GM19193 (cell line): ENCODE measurements around the gene TRNAU1AP.
A peak's percentile ranks its signal among the peaks of the same experiment; 100 is the strongest.

Experiments
- POLR2A ChIP-seq: IDR thresholded peaks from 4 replicates; pipeline ENCODE4 v1.6.1; 2011; ENCODE audit not compliant: insufficient read depth, insufficient read length; ENCODE audit errors: extremely low read depth

TRNAU1AP gene

DNA sequence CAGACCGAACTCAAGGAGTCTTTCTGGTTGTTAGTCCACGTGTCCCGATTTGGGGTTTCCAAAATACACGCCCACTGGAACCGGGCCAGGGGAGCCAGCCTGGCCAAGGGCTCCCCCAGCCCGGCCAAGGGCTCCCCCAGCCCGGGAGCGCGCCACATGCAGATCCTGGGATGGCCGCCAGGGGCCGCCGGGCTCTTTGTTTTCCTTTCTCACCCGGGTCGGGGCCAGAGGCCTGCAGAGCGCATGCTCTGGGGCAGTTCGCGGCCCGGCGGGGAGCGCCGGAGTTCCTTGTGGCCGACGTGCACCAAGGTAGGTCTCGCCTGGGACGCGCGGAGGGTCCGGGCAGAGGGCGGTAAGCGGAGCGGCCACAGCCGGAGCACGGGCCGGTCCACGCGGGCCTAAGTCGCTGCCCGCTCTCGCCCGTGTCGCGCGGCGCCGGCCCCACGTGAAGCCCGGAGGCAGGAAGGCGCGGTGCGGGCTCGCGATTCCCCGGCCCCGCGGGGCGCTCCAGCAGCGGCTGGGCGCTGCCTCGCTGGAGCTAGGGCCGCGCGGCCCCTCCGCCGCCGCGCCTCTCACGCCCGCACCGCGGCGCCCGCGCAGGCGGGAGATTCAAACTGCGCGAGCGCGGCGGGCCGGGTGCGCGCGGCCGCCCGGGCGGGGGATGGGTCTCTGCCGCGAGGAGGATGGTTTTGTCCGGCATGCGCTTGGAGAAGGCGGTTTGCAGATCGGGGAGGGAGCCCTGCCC lies 34.7 kb upstream of the TRNAU1AP start:
- peak; percentile 76 for TF ChIP-seq POLR2A

DNA sequence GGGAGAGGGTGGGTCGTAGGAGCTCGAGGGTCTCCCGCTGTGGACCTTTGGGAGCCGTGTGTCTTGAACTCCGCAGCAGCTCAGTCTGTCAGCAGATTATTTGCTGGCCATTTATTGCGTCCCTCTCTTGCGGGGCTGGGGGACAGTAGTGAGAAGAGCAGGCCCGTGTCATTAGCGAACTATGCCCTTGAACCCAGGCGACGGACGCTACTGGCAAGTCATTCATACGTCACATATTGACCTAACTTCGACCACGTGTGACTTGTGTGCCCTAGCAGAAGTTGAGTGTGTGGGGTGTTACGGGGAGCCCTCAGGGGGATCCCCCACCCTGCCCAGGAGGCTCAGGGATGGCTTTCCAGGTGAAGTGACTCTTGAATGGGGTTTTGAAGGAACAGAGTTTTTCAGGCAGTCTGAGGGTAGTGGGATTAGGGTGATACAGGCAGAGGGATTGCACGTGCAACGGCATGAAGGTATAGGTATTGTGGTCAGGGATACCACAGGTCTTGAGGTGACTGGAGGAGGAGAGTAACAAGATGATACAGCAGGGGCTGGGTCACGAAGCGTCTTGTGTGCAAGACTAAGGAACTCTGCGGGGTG lies 34.0 kb upstream of the TRNAU1AP start:
- no peak for TF ChIP-seq POLR2A

DNA sequence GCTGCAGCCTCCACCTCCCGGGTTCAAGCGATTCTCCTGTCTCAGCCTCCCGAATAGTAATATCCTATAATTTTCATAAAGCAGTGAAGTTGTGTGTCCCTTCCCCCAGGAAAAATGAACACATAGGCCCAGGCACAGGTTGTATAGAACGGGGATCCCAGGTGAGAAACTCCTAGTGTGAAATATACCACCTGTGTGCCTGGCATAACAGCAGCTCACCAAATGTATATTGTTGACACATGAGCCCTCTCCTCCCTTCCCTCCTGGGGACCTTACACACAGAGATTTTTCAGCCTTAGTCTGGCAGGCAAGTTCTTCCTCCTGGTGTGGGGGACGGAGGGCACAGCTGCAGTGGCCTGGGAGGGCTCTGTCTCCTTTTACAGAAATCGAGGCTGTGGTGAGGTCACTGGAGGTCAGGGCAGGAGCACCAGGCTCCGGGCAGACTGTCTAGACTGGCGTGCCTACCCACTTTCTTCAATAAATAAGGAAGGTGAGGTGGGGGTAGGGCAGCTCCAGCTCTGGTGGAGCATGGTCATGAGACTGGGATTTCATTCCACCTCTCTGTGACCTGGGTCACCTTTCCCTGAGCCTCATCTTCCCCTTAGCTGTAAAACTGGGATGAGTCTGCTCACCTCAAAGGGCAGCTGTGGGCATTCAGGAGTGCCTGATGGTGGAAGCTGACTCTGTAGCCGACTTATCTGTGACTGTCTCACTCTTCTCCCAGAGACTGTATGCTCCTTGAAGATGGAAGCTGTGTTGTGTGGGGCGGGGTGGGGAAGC lies 32.7 kb upstream of the TRNAU1AP start:
- no peak for TF ChIP-seq POLR2A

DNA sequence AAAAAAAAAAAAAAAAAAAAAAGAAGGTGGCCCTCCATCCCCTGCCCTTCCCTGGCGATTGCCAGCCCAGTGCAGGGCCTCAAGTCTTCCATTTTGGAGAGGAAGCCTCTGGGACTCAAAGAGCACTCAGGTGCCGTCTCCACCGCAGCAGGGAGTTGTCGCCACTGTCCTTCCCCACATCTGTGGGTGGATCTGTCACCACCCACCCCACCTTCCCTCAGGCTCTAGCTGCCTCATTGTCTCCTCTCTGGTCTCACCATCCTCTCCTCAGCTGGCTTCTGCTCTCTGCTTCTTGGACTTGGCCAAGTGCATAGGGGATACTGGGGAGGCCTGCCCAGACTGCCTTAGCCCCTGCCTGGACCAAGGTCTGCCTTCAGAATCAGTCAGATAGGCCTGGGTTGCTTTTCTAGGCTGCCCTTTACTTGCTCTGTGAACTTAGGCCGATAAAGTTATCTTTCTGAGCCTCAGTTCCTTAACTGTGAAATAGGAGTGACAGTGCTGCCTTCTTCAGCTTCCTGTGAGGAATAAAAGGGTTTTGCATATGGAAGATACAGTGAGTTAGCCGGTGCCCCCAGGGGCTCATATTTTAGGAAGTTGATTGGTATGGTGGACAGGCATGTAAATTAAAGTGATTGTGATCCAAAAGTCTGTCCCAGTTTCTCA lies 31.3 kb upstream of the TRNAU1AP start:
- TF ChIP-seq POLR2A: no peak

DNA sequence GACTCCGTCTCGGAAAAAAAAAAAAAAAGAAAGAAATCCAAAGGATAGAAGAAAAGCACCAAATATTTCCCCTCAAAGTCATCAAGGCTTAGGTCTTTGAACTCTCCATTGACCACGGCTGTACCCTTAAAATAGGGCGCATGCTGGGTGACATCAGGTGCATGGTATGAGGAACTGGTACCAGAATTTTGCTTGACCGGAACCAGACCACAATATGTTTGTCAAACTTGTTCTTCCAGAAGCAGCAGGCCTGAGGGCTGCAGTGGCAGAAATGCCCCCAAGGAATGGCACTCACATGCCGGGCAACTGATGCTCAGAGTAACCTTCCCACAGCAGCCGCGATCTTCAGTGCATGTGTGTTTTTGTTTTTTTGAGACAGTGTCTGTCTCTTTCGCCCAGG lies 26.0 kb upstream of the TRNAU1AP start:
- no peak for TF ChIP-seq POLR2A

DNA sequence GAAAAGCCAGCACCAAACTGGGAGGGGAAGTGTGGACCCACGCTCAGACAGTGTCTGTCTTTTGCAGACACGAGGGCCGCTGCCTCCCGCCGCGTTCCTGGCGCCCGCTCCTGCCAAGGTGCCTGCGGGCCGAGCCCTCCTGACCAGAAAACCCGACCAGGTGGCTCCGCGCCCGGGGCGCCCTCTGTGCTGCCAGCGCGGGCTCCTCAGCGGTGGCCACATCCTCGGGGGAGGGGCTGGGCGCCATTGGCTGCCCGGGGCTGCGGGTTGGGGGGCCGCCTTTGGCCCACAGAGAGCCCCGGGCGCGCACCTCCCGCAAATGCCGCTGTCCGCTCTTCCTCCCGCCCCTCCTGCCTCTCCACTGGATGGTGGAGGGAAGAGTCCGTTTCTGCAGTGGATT lies 22.4 kb upstream of the TRNAU1AP start:
- no peak for TF ChIP-seq POLR2A

DNA sequence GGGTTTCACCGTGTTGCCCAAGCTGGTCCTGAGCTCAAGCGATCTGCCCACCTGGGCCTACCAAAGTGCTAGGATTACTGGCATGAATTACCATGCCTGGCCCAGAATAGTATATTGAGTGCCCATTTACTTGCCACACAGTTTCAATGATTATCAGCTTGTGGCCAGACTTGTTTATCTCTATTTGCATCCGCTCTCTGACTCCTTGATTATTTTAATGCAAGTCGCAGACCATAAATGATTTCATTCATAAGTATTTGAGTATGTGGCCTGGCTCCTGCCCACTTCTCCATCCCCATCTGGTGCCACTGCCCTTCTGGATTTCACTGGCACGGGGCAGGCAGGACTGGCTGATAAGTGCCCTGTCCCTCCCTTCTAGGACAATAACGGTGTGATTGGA lies 18.2 kb upstream of the TRNAU1AP start:
- TF ChIP-seq POLR2A: no peak

DNA sequence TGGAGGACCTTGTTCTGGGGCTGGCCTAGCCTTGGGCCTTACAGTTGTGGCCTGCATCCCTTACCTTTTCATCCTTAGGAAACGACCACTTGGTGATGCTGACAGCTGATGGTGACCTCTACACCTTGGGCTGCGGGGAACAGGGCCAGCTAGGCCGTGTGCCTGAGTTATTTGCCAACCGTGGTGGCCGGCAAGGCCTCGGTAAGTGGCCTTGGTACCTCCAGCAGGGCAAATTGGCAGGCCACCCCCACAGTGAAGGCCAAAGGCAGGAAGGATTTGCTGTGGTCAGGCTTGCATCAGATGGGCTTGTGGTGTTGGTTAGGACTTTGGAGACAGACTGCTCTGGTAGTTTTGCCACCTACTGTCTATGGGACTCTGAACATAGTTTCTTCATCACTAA lies 17.7 kb upstream of the TRNAU1AP start:
- no peak for TF ChIP-seq POLR2A

DNA sequence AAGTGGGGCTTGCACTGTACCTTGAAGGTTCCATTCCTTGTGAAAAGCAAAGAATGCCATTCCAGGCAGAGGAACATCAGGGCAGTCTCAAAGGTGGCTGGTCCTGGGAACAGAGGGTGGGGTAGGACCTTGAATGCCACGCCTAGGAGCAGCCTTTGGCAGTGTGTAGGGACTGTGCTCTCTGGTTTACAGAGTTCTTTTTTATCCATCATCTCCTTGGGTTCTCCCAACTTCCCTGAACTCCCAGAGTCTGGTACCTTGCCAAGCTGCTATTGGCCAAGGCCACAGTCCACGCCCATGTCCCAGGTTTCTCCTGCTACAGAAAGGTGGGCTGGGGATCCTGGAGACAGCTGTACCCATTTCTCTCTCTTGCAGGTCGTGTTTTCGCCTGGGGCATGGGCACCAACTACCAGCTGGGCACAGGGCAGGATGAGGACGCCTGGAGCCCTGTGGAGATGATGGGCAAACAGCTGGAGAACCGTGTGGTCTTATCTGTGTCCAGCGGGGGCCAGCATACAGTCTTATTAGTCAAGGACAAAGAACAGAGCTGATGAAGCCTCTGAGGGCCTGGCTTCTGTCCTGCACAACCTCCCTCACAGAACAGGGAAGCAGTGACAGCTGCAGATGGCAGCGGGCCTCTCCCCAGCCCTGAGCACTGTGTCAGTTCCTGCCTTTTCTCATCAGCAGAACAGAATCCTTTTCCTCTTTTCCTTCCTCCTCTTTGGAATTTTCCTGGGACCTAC lies 15.3 kb upstream of the TRNAU1AP start:
- TF ChIP-seq POLR2A: no peak

DNA sequence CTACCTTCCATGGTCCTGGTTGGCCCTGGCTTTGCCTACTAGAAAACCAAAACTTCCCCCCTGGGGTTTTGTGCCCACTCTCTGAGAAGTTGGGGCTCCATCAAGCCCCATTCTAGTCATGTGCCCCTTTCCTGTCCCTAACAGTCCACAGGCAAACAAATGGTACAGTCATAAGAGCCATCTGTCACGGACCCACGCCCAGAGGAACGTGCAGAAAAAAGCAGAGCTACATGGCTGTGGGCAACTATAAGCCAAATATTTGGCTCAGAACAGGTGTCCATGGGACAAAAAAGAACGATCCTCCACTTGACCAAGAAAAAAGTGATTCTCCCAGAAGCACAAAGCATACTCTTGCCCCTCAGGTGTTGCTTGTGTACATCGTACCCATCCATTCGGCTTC lies 14.6 kb upstream of the TRNAU1AP start:
- TF ChIP-seq POLR2A: no peak

DNA sequence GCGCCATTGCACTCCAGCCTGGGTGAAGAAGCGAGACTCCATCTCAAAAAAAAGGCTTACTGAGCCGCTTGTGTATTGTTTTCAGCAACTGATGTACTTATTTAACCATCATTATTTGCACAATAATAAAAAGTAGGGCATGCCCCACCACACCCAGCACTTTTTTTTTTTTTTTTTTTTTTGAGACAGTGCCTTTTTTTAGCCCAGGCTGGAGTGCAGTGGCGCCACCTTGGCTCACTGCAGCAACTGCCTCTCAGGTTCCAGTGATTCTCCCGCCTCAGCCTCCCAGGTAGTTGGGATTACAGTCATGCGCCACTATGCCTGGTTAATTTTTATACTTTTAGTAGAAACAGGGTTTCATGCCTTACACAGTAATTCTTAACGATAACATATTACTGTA lies 12.2 kb upstream of the TRNAU1AP start:
- TF ChIP-seq POLR2A: no peak

DNA sequence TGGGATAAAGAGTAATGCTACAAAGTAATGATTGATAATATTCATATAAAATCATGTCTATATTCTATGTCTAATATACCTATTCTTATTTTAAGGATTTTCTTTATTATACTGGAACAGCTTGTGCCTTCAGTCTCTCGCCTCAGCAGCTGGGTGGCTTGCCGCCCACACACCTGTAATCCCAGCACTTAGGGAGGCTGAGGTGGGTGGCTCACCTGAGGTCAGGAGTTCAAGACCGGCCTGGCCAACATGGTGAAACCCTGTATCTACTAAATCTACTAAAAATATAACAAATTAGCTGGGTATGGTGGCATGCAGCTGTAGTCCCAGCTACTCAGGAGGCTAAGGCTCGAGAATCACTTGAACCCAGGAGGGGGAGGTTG lies 7.6 kb upstream of the TRNAU1AP start:
- no peak for TF ChIP-seq POLR2A

DNA sequence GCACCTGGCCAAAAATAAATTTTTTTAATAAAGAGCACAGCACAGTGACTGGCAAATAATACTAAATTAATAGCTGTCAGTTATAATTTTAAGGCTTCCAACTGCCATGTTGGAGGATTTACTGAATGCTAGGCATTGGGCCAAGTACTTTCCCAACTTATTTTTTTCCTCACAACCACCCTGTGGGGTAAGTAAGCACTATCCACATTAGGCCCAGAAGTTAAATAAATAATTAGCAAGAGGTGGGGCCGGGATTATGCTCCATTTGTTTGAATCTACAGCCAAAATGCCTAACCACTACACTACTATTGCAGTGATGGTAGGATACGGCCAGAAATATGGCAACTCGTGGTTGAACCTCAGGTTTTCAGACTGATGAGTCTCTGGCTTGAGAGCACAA lies 4.6 kb upstream of the TRNAU1AP start:
- TF ChIP-seq POLR2A: no peak

DNA sequence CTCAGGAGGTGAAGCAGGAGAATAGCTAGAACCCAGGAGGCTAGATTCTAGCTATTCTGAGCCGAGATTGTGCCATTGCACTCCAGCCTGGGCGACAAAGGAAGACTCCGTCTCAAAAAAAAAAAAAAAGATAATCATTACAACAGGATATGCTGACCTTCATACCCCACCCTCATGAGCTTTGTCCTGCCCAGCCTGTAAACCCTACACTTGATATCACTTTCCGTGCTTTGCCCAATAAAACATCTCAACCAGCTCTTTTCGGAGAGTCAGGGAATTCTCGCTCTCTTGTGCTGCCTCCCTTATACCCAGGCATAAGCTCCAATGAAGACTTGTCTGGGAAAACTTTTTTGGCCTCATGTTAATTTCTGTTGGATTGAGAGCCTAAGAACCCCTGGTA lies 1.5 kb upstream of the TRNAU1AP start:
- TF ChIP-seq POLR2A: no peak

DNA sequence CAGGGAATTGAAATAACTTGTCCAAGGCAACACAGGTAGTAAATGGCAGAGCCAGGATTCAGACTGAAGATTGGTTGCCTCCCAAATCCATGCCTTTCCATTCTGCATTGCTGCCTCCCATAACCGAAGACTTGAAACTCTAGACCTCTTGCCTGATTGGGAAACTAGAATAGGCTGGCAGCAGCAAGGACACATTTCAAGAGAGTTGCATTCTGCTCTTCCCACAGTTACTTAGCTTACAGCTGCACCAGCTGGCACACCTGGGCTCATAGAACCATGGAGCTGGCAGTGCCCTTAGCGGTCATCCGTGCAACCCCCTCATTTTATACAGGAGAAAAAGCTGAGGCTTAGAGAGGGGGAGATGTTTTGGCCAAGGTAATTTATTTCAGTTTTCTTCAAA lies 8.0 kb downstream of the TRNAU1AP start:
- TF ChIP-seq POLR2A: no peak
